IPS-15b (cell line): ENCODE results near the gene LATS1.

Source experiments
- H3K27me3 ChIP-seq: one replicate; pipeline ENCODE4 v1.6.1; 2013; ENCODE audit warnings: low read length; ENCODE audit not compliant: control insufficient read depth, insufficient read depth
- H3K36me3 ChIP-seq: one replicate; pipeline ENCODE4 v1.6.1; 2013; ENCODE audit warnings: low read length; ENCODE audit not compliant: control insufficient read depth, insufficient read depth
- H3K4me1 ChIP-seq: one replicate; pipeline ENCODE4 v1.6.1; 2013; ENCODE audit warnings: mild to moderate bottlenecking, low read length; ENCODE audit not compliant: control insufficient read depth, insufficient read depth
- H3K4me3 ChIP-seq: one replicate; pipeline ENCODE4 v1.5.1; 2013; ENCODE audit warnings: low read depth, low read length
- H3K9ac ChIP-seq: one replicate; pipeline ENCODE4 v1.6.1; 2013; ENCODE audit warnings: low read depth, mild to moderate bottlenecking, low read length
- H3K9me3 ChIP-seq: one replicate; pipeline ENCODE4 v1.6.1; 2013; ENCODE audit warnings: mild to moderate bottlenecking, low read length; ENCODE audit not compliant: control insufficient read depth, insufficient read depth

The LATS1 gene

DNA sequence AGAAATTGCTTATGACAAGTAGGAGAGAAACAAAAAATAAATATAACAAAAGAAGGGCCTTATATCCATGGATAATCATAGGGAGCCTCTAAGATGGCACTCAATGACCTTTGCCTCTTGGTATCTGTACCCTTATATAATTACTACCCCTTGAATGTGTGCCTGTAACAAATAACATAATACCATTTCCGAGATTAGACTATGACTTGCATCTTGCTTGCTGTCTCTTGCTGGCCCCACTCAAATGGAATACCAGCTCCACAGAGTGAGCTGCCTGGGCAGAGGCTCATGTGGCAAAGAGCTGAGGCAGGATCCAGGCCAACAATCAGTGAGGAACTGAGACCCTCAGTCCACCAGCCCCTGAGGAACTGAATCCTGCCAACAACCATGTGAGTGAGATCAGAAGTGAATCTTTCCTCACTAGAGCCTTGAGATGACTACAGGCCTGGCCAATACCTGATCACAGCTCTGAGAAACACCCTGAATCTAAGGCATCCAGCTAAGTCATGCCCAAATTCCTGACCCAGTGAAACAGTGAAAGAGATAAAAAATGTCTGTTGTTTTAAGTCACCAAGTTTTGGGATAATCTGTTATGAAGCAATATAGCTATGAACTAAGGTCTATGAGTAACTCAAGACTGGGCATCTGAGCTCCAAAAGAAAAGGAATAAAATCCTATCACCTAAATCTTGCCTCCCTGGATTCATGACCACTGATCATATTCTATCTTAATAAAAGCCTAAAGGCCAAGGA, 74.9 kb downstream of the LATS1 start:
- Histone ChIP-seq H3K4me1 (no peaks in the 10 kb centered on the region), H3K36me3 (no peaks in the 10 kb centered on the region), H3K9me3 (no peaks in the 10 kb centered on the region), H3K9ac (no peak overlapping the region), H3K27me3 (no peaks in the 10 kb centered on the region), H3K4me3 (no peak overlapping the region)

DNA sequence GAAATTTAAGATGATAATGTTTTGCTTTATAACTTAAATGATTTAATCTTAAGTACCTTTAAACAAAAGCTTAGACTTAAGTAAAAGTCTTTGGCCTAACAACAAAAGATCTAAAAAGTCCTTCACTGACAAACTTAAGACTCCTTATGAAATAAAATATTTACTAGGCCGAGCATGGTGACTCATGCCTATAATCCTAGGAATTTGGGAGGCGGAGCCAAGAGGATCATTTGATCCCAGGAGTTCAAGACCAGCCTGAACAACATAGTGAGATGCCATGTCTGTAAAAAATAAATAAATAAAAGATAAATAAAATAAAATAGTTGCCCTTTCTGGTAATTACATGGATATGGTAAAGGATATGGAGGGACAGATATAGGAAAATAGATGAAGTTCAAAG, 81.8 kb downstream of the LATS1 start:
- Histone ChIP-seq H3K9me3 (no peaks in the 10 kb centered on the region), H3K27me3 (no peaks in the 10 kb centered on the region), H3K36me3 (no peaks in the 10 kb centered on the region), H3K4me1 (no peaks in the 10 kb centered on the region), H3K9ac (no peak overlapping the region), H3K4me3 (no peak overlapping the region)

DNA sequence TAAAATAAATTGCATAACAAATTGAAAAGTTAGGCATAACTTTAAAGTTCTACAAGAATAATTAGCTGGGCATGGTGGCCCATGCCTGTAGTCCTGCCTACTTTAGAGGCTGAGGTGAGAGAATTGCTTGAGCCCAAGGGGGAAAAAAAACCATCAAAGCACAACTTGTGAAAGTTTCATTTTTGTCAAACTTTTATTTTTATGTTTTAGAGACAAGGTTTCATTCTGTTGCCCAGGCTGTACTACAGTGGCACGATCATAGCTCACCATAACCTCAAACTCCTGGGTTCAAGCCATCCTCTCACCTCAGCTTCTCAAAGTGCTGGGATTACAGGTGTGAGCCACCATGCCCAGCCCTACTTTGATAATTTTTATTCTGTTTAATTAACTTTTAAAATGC, 83.6 kb downstream of the LATS1 start:
- Histone ChIP-seq H3K4me3 (no peak overlapping the region), H3K9me3 (no peaks in the 10 kb centered on the region), H3K27me3 (no peaks in the 10 kb centered on the region), H3K4me1 (no peaks in the 10 kb centered on the region), H3K36me3 (no peaks in the 10 kb centered on the region), H3K9ac (no peak overlapping the region)

DNA sequence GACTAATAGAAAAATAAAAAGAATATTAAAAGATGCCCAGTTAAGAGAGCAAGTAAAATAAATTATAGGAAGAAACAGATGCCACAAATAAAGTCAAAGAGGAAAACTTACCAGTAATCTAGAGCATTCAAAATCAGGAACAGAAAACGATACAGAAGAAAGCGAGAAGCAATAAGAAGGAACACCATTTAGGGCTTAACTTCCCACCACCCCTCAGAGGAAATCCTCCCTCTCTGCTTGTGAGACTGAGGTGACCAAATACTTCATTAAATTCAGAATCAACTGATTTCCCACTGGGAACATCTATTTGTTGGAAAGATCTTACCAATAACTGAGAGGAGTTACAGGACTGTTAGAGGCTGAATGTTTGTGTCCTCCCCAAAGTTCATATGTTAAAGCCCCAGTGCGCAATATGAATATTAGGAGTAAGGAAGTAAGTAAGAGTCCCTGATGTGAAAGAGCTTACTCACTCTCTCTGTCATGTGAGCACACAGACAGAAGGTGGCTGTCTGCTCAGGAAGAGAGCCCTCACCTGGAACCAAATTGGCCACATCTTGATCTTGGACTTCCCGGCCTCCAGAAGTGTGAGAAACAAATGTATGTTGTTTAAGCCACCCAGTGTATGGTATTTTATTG, 88.9 kb downstream of the LATS1 start:
- Histone ChIP-seq H3K36me3 (no peaks in the 10 kb centered on the region), H3K27me3 (no peaks in the 10 kb centered on the region), H3K9ac (no peak overlapping the region), H3K9me3 (no peaks in the 10 kb centered on the region), H3K4me1 (no peaks in the 10 kb centered on the region), H3K4me3 (no peak overlapping the region)

- no peaks in the 10 kb centered on the region for H3K9me3 ChIP-seq
- no peaks in the 10 kb centered on the region for H3K4me1 ChIP-seq
- H3K9ac ChIP-seq = no peak overlapping the region
- no peak overlapping the region for H3K4me3 ChIP-seq
- no peaks in the 10 kb centered on the region for H3K36me3 ChIP-seq
- no peaks in the 10 kb centered on the region for H3K27me3 ChIP-seq
Measured at GRCh38 chr6:149627672-149628071, 90.2 kb downstream of the LATS1 start.

- Histone ChIP-seq H3K4me3 (no peak overlapping the region), H3K27me3 (no peaks in the 10 kb centered on the region), H3K4me1 (no peaks in the 10 kb centered on the region), H3K36me3 (no peaks in the 10 kb centered on the region), H3K9ac (no peak overlapping the region), H3K9me3 (no peaks in the 10 kb centered on the region)
Measured at GRCh38 chr6:149615805-149616204, 102.1 kb downstream of the LATS1 start.

- Histone ChIP-seq H3K4me1 (no peaks in the 10 kb centered on the region), H3K9ac (no peak overlapping the region), H3K27me3 (no peaks in the 10 kb centered on the region), H3K9me3 (no peaks in the 10 kb centered on the region), H3K36me3 (no peaks in the 10 kb centered on the region), H3K4me3 (no peak overlapping the region)
Measured at GRCh38 chr6:149614337-149614736, 103.6 kb downstream of the LATS1 start.

DNA sequence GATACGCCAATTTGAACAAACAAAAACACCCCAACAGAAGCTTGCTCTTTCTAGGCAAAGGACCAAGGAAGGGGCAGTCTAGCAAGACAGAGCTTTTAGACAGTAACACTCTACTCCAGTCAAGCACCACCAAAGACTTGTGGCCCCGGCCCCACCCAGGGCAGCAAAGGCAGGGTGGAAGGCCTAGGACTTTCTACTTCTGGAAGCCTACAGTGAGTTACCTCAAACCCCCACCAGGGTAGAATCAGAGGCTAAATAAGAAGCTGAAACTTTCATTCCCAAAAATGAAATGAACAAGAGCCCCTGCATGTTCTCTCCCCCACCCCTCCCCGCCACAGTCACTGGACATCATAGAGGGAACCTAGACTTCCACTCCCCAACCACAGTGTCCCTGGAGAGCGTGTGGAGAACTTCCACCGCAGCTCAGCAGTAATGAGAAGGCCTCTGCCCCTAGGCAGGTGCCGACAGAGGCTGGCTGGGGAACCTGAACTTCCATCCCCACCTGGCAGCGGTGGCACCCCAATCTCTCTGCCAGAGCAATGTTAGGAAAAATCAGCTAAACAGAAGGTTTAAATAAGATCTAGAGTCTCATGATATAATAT, 109.4 kb downstream of the LATS1 start:
- H3K4me3 ChIP-seq = no peak overlapping the region
- no peaks in the 10 kb centered on the region for H3K27me3 ChIP-seq
- no peak overlapping the region for H3K9ac ChIP-seq
- no peaks in the 10 kb centered on the region for H3K4me1 ChIP-seq
- no peaks in the 10 kb centered on the region for H3K36me3 ChIP-seq
- H3K9me3 ChIP-seq = no peaks in the 10 kb centered on the region
